Adrenal gland (tissue), 12 donors: ENCODE measurements around the gene ISL2. TPM values are rescaled to one million over a fixed set of nuclear protein-coding genes. Genes with fewer than 3 reads are reported as not detected.

ENCODE experiments used
- DNase-seq, 7 donors: peaks; one replicate each; pipeline ENCODE4 v3.0.0-alpha.2; 2019 to 2020
- H3K27ac ChIP-seq, 5 donors: fragments of 200-600 bp; sonication (generic) in 4 of 5; 1 replicate in 3 of 5; 2 replicates in 2 of 5; pipeline versions ENCODE4 v1.5.1 to v1.8.0; 2016 to 2020; ENCODE audit warnings: mild to moderate bottlenecking in 1 of 5
- H3K27me3 ChIP-seq: fragments of 200-600 bp; 2 replicates; pipeline ENCODE4 v1.8.0; 2021
- H3K36me3 ChIP-seq, 2 donors: fragments of 200-600 bp; replicated peaks in 1 of 2; 1 replicate in 1 of 2; 2 replicates in 1 of 2; pipeline versions ENCODE4 v1.5.1 to v1.8.0; 2018 to 2022
- H3K4me1 ChIP-seq, 2 donors: fragments of 200-600 bp; replicated peaks in 1 of 2; 1 replicate in 1 of 2; 2 replicates in 1 of 2; pipeline versions ENCODE4 v1.5.1 to v1.8.0; 2018 to 2021
- H3K4me3 ChIP-seq, 4 donors: fragments of 200-600 bp; sonication (generic) in 3 of 4; one replicate each; pipeline ENCODE4 v1.5.1; 2016 to 2018
- H3K9me3 ChIP-seq, 3 donors: fragments of 200-600 bp; sonication (generic) in 1 of 3; replicated peaks in 1 of 3; 1 replicate in 2 of 3; 2 replicates in 1 of 3; pipeline versions ENCODE4 v1.5.1 to v1.8.0; 2016 to 2021
- CTCF ChIP-seq, 6 experiments: fragments of 450-650 bp in 4 of 6; fragments of 200-600 bp in 2 of 6; sonication (generic) in 1 of 6; IDR thresholded peaks; 1 replicate in 5 of 6; 2 replicates in 1 of 6; pipeline versions ENCODE4 v1.5.1 to v1.8.0; 2016 to 2021; ENCODE audit warnings: antibody characterized with exemption in 6 of 6, mild to moderate bottlenecking in 2 of 6, moderate library complexity in 1 of 6
- POLR2A ChIP-seq, 2 donors: fragments of 450-650 bp; IDR thresholded peaks; one replicate each; pipeline ENCODE4 v1.6.1; 2017; ENCODE audit warnings: antibody characterized with exemption in 2 of 2, mild to moderate bottlenecking in 2 of 2, moderate library complexity in 1 of 2
- WGBS, 4 donors: extraction: QIAGEN DNeasy Blood & Tissue Kit in 2 of 4; methylation state at CpG; one replicate each; pipeline versions ENCODE4 v1.1.5 to v1.1.7; 2013 to 2017; 5-methylcytosine and 5-hydroxymethylcytosine counted together
- intact Hi-C, 2 donors: fragments of 100-400 bp; cut with DNase I; formaldehyde crosslinking; loops; one replicate each; pipeline versions ENCODE4 v1.14.1 to v1.15.0; 2022 to 2023
- polyA plus RNA-seq, 3 donors: library from polyadenylated mRNA; stranded (reverse); fragments of 200-250 nt in 2 of 3; fragments of 350-450 nt in 1 of 3; fragmentation: Illumina TruSeq in 1 of 3; extraction: RNeasy Lipid Tissue Mini Kit (QIAGEN cat#74804) in 1 of 3; gene quantifications; one replicate each; pipeline ENCODE4 v1.2.3, GENCODE V29; 2013 to 2014
- total RNA-seq, 9 donors: library from RNA; depleted of rRNA in 4 of 9; stranded (reverse); fragments of >200 nt in 4 of 9; fragments of 120-200 nt in 1 of 9; fragmentation: NEBNext Ultra II Directional in 1 of 9; extraction: Animal tissue kit (Norgen Biotek cat#: 25700) in 1 of 9; gene quantifications; one replicate each; pipeline versions ENCODE4 v1.1.0 to v1.2.4, GENCODE V29; 2013 to 2023
- donor health status: healthy with polysubstance abuse.
- donor health status: Bipolar disorder and iron deficiency.
- donor health status: DM: yes; HTN: yes; CAD: no.
- donor health status: DM: no; HTN: no; CAD: no.
- donor health status: DM: no; HTN: no; CAD: no.
- donor health status: DM: yes; HTN: yes; CAD: no.

The ISL2 gene
- total and polyA plus RNA-seq, 12 donors, result 0.03 to 0.11 TPM; not detected in 10

DNA sequence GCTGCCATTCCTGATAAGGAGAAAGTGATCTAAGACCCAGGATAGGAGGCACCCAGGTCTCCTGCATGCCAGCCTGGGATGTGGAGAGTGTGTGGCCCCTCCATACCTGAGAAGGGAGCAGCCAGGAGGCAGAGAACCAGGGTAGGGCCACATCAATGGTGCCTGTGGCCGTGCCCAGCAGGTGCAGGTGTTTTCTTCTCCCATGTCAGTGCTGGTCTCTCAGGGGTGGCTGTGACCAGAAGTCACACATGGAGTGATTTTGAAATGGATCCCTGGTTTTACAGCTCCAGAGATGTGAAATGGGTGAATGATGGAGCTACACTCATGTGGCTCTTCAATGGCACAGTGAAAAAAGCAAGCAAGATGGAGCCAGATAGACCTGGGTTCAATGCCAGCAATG, 3.3 kb upstream of the ISL2 start:
- Histone ChIP-seq H3K4me3 (no peak overlapping the region), H3K9me3 (no peaks in the 10 kb centered on the region), H3K36me3 (no peaks in the 10 kb centered on the region), H3K4me1 (peaks cover 3 to 12% of the 10 kb centered on the region in 2 donors), H3K27ac (no peak overlapping the region), H3K27me3 (peaks cover 52% of the 10 kb centered on the region)
- peak in 1 of 7 donors; percentile 7 for DNase-seq
- intact Hi-C loops, result loop anchor here in 1 of 2 donors (5.0 kb wide), 1 partner anchor 141 kb away; no protein-coding TSS in a partner anchor
- TF ChIP-seq POLR2A (IDR thresholded peaks at IDR 0.05) (no peak), CTCF (IDR thresholded peaks at IDR 0.05) (no peak)
- WGBS, 4 donors, result 96 to 100% (median 97%) methylated on average over 1 of the region's 1 CpG; no CpG with 5 or more reads in 1 of the 4 donors

DNA sequence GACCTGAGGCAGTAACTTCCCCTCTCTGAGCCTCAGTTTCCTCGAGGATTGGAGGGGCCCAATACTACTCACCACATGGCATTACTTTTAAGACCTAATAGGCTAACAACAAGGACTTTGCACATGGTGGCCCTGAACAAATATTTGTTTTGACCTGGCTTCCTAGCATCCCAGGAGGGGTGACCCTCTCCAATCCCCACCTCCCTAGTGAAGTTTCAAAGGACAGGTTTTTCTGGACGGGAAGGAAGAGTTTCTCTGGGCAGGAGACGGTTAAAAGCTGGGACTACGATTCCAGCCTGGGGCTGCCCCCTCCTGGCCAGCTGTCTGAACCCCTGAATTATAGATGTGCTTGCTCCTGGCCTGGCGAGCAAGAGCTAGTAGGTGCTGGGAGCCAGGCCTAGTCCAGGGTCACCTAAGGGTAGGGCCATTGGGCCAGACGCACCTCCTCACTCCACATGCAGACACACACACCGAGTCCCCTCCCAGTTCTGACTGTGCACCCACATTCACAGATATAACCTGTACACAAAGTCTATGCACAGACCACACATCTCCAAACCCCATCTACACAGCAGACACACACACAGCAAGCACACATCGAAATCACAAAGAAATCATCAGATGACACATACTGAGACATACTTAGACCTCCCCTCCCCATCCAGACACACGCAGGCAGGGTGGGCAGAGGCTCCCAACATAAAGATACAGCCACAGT, 2.7 kb upstream of the ISL2 start:
- intact Hi-C loops, result loop anchor here in 1 of 2 donors (5.0 kb wide), 1 partner anchor 142 kb away; no protein-coding TSS in a partner anchor
- Histone ChIP-seq H3K27ac (no peak overlapping the region), H3K4me3 (no peak overlapping the region), H3K4me1 (peaks cover 3 to 12% of the 10 kb centered on the region in 2 donors), H3K36me3 (no peaks in the 10 kb centered on the region), H3K27me3 (peaks cover 57% of the 10 kb centered on the region), H3K9me3 (no peaks in the 10 kb centered on the region)
- peak in 1 of 7 donors; percentile 9 for DNase-seq
- 42 to 51% (median 46%) methylated on average over 9 of the region's 9 CpGs for WGBS, 4 donors
- no peak for TF ChIP-seq CTCF (IDR thresholded peaks at IDR 0.05)
- TF ChIP-seq POLR2A (IDR thresholded peaks at IDR 0.05), result no peak

DNA sequence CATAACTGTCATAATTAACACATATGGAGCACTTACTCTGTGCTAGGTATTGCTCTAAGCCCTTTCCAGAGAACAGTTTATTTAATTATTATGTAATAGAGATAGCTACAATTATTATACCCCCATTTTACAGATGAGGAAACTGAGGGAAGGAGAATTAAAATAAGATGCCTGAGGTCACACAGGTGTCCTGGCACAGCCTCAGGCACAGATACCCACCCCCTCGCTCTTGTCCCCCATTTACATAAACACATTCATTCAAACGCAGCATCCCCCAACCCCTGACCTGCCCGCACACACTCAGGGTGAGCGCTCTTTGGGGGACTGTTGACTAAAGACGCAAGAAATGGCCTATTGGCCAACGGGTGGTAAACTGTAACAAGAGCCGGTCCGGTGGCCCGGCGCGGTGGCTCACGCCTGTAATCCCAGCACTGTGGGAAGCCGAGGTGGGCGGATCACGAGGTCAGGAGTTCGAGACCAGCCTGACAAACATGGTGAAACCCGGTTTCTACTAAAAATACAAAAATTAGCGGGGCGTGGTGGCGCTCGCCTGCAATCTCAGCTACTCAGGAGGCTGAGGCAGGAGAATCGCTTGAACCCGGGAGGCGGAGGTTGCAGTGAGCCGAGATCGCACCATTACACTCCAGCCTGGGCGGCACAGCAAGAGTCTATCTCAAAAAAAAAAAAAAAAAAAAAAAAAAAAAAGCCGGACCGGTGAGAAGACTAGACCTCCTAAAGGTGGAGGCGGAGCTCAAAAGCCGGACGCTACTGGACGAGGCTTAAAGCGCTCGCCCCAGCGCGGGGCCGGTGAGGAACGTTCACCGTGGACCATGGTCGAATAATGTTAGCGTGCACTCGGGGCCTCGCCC, 1.9 kb upstream of the ISL2 start:
- H3K4me1 ChIP-seq, result peaks cover 4 to 13% of the 10 kb centered on the region in 2 donors
- TF ChIP-seq POLR2A (IDR thresholded peaks at IDR 0.05) (no peak), CTCF (IDR thresholded peaks at IDR 0.05) (no peak)
- H3K36me3 ChIP-seq, result no peaks in the 10 kb centered on the region
- peaks cover 62% of the 10 kb centered on the region for H3K27me3 ChIP-seq
- no peaks in the 10 kb centered on the region for H3K9me3 ChIP-seq
- H3K27ac ChIP-seq, result no peak overlapping the region
- H3K4me3 ChIP-seq, result no peak overlapping the region
- intact Hi-C loops, result loop anchor here in 1 of 2 donors (5.0 kb wide), 1 partner anchor 142 kb away; no protein-coding TSS in a partner anchor
- peak in 1 of 7 donors; percentile 9 for DNase-seq
- WGBS, 4 donors, result 25 to 33% (median 25%) methylated on average over 36 to 44 of the region's 44 CpGs
